GM12878 (cell line): Measurements from ENCODE around the gene F7.

Experiments used
- BMI1 ChIP-seq: fragments of 450-650 bp; IDR thresholded peaks from 2 replicates; pipeline ENCODE4 v1.6.1; 2016; ENCODE audit warnings: mild to moderate bottlenecking, moderate library complexity, borderline replicate concordance
- CBX5 ChIP-seq: sonication (generic); IDR thresholded peaks from 2 replicates; pipeline ENCODE4 v1.6.1; 2016; ENCODE audit warnings: low read depth, moderate library complexity, mild to moderate bottlenecking, inconsistent platforms
- CEBPB ChIP-seq, 2 experiments: fragments of 150-350 bp in 1 of 2; IDR thresholded peaks; 2 replicates each; pipeline ENCODE4 v1.6.1; 2012 to 2014; ENCODE audit warnings: low read depth in 2 of 2, low read length in 2 of 2, borderline replicate concordance in 1 of 2, inconsistent platforms in 1 of 2
- CHD2 ChIP-seq: IDR thresholded peaks from 2 replicates; pipeline ENCODE4 v1.6.1; 2011; ENCODE audit warnings: low read depth, low read length, improper control_type of control experiment, borderline replicate concordance
- CHD4 ChIP-seq: fragments of 200-600 bp; sonication (generic); IDR thresholded peaks from 2 replicates; pipeline ENCODE4 v1.6.1; 2016; ENCODE audit warnings: mild to moderate bottlenecking
- CTCF ChIP-seq, 3 experiments: IDR thresholded peaks in 2 of 3; conservative IDR thresholded peaks in 1 of 3; 2 replicates each; pipeline ENCODE4 v1.5.1; 2011; ENCODE audit warnings: low read depth in 3 of 3, low read length in 3 of 3, mild to moderate bottlenecking in 3 of 3, control low read depth in 2 of 3, moderate library complexity in 2 of 3, inconsistent platforms in 1 of 3, mixed read lengths in 1 of 3; ENCODE audit not compliant: control insufficient read depth in 2 of 3, insufficient read depth in 1 of 3; ENCODE audit errors: extremely low read depth in 1 of 3
- EP300 ChIP-seq, 2 experiments: fragments of 150-350 bp in 1 of 2; IDR thresholded peaks; 2 replicates each; pipeline ENCODE4 v1.6.1; 2011 to 2012; ENCODE audit warnings: low read depth in 2 of 2, low read length in 2 of 2, borderline replicate concordance in 1 of 2, improper control_type of control experiment in 1 of 2, inconsistent platforms in 1 of 2; ENCODE audit not compliant: control insufficient read depth in 1 of 2
- GATAD2B ChIP-seq: fragments of 450-650 bp; conservative IDR thresholded peaks from 2 replicates; pipeline ENCODE4 v1.6.1; 2017; ENCODE audit warnings: low read depth, mild to moderate bottlenecking, moderate library complexity
- PKNOX1 ChIP-seq: fragments of 450-650 bp; IDR thresholded peaks from 2 replicates; pipeline ENCODE4 v1.6.1; 2016; ENCODE audit warnings: mild to moderate bottlenecking
- POLR2A ChIP-seq: IDR thresholded peaks from 2 replicates; pipeline ENCODE4 v1.6.1; 2011; ENCODE audit warnings: low read depth, mild to moderate bottlenecking, low read length
- RBBP5 ChIP-seq: fragments of 200-600 bp; sonication (generic); conservative IDR thresholded peaks from 2 replicates; pipeline ENCODE4 v1.6.1; 2016
- TCF7 ChIP-seq: IDR thresholded peaks from 2 replicates; pipeline ENCODE4 v1.6.1; 2014; ENCODE audit warnings: antibody characterized with exemption, borderline replicate concordance
- ZNF274 ChIP-seq: IDR thresholded peaks from one replicate; pipeline ENCODE4 v1.8.0; 2011; ENCODE audit not compliant: insufficient read length, insufficient read depth
- TF ChIP-seq, protein P1 (sequence below): IDR thresholded peaks from 2 replicates; pipeline ENCODE4 v1.6.1; 2012; ENCODE audit warnings: low read depth, low read length, improper control_type of control experiment

DNA sequence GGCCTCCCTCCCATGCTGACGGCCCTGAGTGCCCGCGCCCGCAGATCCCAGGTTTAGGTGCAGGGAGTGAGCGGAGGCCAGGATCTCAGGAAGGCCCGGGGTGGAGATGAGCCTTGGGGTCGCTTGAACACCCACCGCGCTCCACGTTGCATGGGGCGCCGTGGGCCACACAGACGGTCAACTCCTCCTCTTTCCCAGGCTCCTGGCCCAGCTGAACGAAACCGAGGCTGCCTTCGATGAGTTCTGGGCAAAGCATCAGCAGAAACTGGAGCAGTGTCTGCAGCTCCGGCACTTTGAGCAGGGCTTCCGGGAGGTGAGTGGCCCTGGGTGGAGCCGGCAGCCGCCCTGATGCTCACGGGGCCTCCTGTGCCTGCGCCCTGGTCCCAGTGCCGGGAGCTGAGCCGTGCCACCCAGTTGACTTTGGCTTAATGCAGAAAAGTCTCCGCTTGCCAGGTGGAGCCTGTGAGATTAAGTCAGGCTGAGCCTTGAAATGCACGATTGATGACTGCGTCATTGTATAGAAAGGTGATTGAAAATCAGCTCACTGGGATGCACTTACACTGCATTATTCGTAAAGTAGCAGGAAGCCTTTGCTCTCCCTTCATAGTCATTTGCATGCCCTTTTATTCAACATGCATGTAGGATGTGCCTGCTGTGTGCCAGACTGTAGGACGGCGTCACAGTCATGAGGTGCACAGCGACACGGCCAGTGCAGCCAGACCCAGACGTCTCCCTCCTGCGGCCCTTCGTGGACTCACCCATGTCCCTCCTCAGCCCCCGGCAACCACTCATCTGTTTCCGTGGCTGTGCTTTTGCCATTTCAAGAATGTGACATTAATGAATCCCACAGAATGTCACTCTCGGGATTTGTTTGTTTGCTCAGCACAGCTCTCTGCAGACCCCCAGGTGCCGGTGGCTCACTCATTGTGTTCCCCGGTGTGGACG is 35.5 kb upstream of the F7 start:
- TF ChIP-seq POLR2A = no peak
- no peak for TF ChIP-seq GATAD2B
- TF ChIP-seq RBBP5 = no peak
- TF ChIP-seq CBX5 = no peak
- TF ChIP-seq TCF7 = no peak
- TF ChIP-seq CHD2 = no peak
- TF ChIP-seq PKNOX1 = no peak
- no peak for TF ChIP-seq CHD4
- no peak for TF ChIP-seq BMI1
- no peak for TF ChIP-seq ZNF274
- no peak for TF ChIP-seq CEBPB (IDR thresholded peaks at IDR 0.05; ENCODE audit: borderline replicate concordance in 1 of 2, low read depth in 2 of 2, low read length in 2 of 2)
- no peak for TF ChIP-seq CTCF (IDR thresholded peaks at IDR 0.05 in 2 of 3, conservative IDR thresholded peaks at IDR 0.05 in 1 of 3; ENCODE audit: control insufficient read depth in 2 of 3, extremely low read depth in 1 of 3, insufficient read depth in 1 of 3, low read depth in 3 of 3, low read length in 3 of 3)
- TF ChIP-seq, protein P1, sequence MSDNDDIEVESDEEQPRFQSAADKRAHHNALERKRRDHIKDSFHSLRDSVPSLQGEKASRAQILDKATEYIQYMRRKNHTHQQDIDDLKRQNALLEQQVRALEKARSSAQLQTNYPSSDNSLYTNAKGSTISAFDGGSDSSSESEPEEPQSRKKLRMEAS = no peak
- no peak for TF ChIP-seq EP300 (IDR thresholded peaks at IDR 0.05; ENCODE audit: borderline replicate concordance in 1 of 2, control insufficient read depth in 1 of 2, low read depth in 2 of 2, low read length in 2 of 2)
